ENCODE measurements around the gene RGPD4.

The RGPD4 gene

GRCh38 chr2:107931412-107931811, 104.7 kb downstream of the RGPD4 start:
- DNase-seq: no peak

DNA sequence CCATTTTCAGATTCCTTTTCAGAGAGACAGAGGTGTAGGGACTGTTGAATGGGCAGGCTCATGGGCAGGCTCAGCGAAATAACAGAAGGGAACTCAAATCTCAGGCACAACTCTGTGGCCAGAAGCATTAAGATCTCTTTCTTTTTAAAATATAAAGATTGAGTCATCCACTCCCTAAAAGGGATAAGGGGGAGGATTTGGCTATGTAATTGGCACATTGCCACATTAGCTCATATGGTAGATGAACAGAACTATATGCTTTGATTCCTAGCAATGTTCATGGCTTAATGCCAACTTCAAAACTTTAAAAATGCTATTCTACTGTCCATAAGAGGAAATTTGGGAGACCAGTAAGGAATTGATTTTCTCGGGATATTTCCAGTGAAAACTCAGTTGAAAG, 105.8 kb downstream of the RGPD4 start:
- DNase-seq: no peak

DNA sequence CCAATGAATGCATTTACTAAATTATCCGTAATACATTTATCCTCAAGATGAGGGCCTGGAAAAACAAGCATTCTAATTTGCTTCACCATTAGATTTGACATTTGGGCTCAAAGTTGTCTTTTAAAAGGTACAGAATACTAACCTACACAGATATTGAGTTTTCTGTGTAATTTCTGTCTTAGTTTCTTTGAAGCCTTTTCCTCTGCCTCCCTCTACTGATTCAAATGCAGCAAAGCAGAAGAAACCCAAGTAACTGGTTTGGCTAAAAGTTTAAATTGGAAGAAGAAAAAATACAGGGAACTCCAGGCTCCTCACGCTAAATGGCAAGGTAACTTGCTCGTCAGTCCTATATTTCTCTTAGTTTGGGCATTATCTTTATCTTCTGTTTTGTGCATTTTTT, 106.3 kb downstream of the RGPD4 start:
- DNase-seq: peak; percentile 32

- no peak for DNase-seq
These were observed 110.0 kb downstream of the RGPD4 start for GRCh38 chr2:107936433-107937359.

Measured in DMS79 treated with DMSO at 0.1 percent for 48 hours (cell line).